Heart left ventricle (tissue), 16 donors: Measurements from ENCODE around the gene KRTAP24-1. TPM values are rescaled to one million over a fixed set of nuclear protein-coding genes. Genes with fewer than 3 reads are reported as not detected.

ENCODE experiments used
- ATAC-seq, 4 donors: fragments of 200-7000 bp; cut with Tn5 transposase; one replicate each; pipeline ENCODE4 v1.9.1; 2020 to 2022; ENCODE audit warnings: moderate library complexity in 4 of 4, mild to moderate bottlenecking in 3 of 4, moderate number of reproducible peaks in 1 of 4
- DNase-seq, 5 donors: peaks; one replicate each; pipeline ENCODE4 v3.0.0-alpha.2; 2020
- H3K27ac ChIP-seq, 12 donors: fragments of 200-600 bp; sonication (generic) in 4 of 12; one replicate each; pipeline versions ENCODE4 v1.5.0 to v1.8.0; 2016 to 2022; ENCODE audit warnings: mild to moderate bottlenecking in 2 of 12
- H3K27me3 ChIP-seq, 9 donors: fragments of 200-600 bp; sonication (generic) in 2 of 9; one replicate each; pipeline versions ENCODE4 v1.5.1 to v1.8.0; 2016 to 2022; ENCODE audit warnings: mild to moderate bottlenecking in 3 of 9
- H3K36me3 ChIP-seq, 9 donors: fragments of 200-600 bp; sonication (generic) in 2 of 9; one replicate each; pipeline versions ENCODE4 v1.5.0 to v1.8.0; 2018 to 2022; ENCODE audit warnings: mild to moderate bottlenecking in 2 of 9
- H3K4me1 ChIP-seq, 12 donors: fragments of 200-600 bp; sonication (generic) in 4 of 12; one replicate each; pipeline versions ENCODE4 v1.5.0 to v1.8.0; 2016 to 2022; ENCODE audit warnings: mild to moderate bottlenecking in 3 of 12
- H3K4me3 ChIP-seq, 12 donors: fragments of 200-600 bp; sonication (generic) in 4 of 12; one replicate each; pipeline versions ENCODE4 v1.5.0 to v1.8.0; 2017 to 2022; ENCODE audit warnings: mild to moderate bottlenecking in 9 of 12, moderate library complexity in 4 of 12
- H3K9me3 ChIP-seq, 12 donors: fragments of 200-600 bp; sonication (generic) in 4 of 12; one replicate each; pipeline versions ENCODE4 v1.5.0 to v1.8.0; 2016 to 2022; ENCODE audit warnings: mild to moderate bottlenecking in 1 of 12
- POLR2A ChIP-seq, 2 donors: fragments of 450-650 bp; IDR thresholded peaks; one replicate each; pipeline ENCODE4 v1.6.1; 2017; ENCODE audit warnings: antibody characterized with exemption in 2 of 2, mild to moderate bottlenecking in 2 of 2, moderate library complexity in 2 of 2
- WGBS, 4 donors: extraction: QIAGEN DNeasy Blood & Tissue Kit in 2 of 4; methylation state at CpG; one replicate each; pipeline versions ENCODE4 v1.1.5 to v1.1.7; 2013 to 2018; 5-methylcytosine and 5-hydroxymethylcytosine counted together
- intact Hi-C, 10 donors: fragments of 100-400 bp; cut with DNase I; formaldehyde crosslinking; loops; one replicate each; pipeline versions ENCODE4 v1.11.1 to v1.14.2; 2022
- polyA plus RNA-seq, 2 donors: library from polyadenylated mRNA; stranded (reverse); fragments of 200-250 nt; gene quantifications; one replicate each; pipeline ENCODE4 v1.2.3, GENCODE V29; 2013
- total RNA-seq, 9 donors: library from RNA; depleted of rRNA in 2 of 9; stranded (reverse); fragments of >200 nt in 2 of 9; fragmentation: NEBNext Ultra II Directional in 3 of 9; extraction: Animal tissue kit (Norgen Biotek cat#: 25700) in 3 of 9; gene quantifications; one replicate each; pipeline versions ENCODE4 v1.1.0 to v1.2.4, GENCODE V29; 2016 to 2023
- TF ChIP-seq, protein P1 (sequence below), 12 donors: fragments of 200-600 bp; sonication (generic) in 4 of 12; IDR thresholded peaks; one replicate each; pipeline versions ENCODE4 v1.5.0 to v1.8.0; 2018 to 2022; ENCODE audit warnings: antibody characterized with exemption in 12 of 12, mild to moderate bottlenecking in 5 of 12
- donor health status: ischemic (EF 13 %, LVEDD 7.1; RV severe dilation, severe dysfunction).
- donor health status: healthy with polysubstance abuse.
- donor health status: DM: no; HTN: yes; CAD: no.
- donor health status: DM: no; HTN: no; CAD: no.
- donor health status: ischemic (EF 25% LVEDD 6.9; RV normal size, moderate dysfunction).
- donor health status: ischemic (EF 25% LVEDD 5.7; RV mildly dilated, moderate dysfunction).
- donor health status: healthy.
- donor health status: DM: yes; HTN: yes; CAD: no.
- donor health status: ischemic (EF 35%, LVEDD 5.7; RV mildly dilated, moderate dysfunction).
- donor health status: nonischemic (EF 11% LVEDD 7.7; RV severe dilation, severe dysfunction).
- donor health status: DM: yes; HTN: yes; CAD: no.
- donor health status: PGD.
- donor health status: ischemic (EF 29% LVEDD 5.4; RV normal size, mild dysfunction).
- donor health status: nonischemic (EF 23%, LVEDD 6.1; RV moderate dilation, normal function).

KRTAP24-1 gene
- total and polyA plus RNA-seq, 11 donors, result not detected

DNA sequence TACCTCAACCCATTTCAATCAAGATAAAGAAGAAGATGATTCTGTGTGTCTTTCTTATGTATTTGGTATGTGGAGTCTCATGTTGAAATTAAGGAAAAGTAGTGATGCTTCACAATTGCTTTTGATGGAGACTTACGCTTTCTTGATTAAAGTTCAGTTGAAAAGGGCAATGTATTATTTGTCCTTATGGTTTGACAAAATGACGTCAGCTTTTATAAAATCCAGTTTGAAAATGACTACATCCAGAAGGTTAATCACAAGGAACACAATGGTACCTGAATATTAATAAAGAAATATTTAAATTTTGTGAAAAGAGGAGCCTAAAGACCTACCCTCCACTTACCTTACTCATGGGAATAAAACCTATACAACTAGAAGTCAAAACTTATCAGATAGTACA is 33.0 kb upstream of the KRTAP24-1 start:
- ATAC-seq (no peak), DNase-seq (no peak)
- TF ChIP-seq, protein P1, sequence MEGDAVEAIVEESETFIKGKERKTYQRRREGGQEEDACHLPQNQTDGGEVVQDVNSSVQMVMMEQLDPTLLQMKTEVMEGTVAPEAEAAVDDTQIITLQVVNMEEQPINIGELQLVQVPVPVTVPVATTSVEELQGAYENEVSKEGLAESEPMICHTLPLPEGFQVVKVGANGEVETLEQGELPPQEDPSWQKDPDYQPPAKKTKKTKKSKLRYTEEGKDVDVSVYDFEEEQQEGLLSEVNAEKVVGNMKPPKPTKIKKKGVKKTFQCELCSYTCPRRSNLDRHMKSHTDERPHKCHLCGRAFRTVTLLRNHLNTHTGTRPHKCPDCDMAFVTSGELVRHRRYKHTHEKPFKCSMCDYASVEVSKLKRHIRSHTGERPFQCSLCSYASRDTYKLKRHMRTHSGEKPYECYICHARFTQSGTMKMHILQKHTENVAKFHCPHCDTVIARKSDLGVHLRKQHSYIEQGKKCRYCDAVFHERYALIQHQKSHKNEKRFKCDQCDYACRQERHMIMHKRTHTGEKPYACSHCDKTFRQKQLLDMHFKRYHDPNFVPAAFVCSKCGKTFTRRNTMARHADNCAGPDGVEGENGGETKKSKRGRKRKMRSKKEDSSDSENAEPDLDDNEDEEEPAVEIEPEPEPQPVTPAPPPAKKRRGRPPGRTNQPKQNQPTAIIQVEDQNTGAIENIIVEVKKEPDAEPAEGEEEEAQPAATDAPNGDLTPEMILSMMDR (IDR thresholded peaks at IDR 0.05), result no peak
- no peaks in the 10 kb centered on the region for H3K36me3 ChIP-seq
- H3K4me1 ChIP-seq, result no peaks in the 10 kb centered on the region
- H3K27me3 ChIP-seq, result peaks cover 0 to 4% (median 0%) of the 10 kb centered on the region in 9 donors
- no peaks in the 10 kb centered on the region for H3K9me3 ChIP-seq
- intact Hi-C loops, result no loop called here
- WGBS, 4 donors, result 86 to 89% (median 88%) methylated on average over 2 of the region's 2 CpGs
- H3K27ac ChIP-seq, result no peak overlapping the region
- no peak overlapping the region for H3K4me3 ChIP-seq

- intact Hi-C loops, result no loop called here
- Histone ChIP-seq H3K4me1 (no peaks in the 10 kb centered on the region), H3K4me3 (no peak overlapping the region), H3K27ac (no peak overlapping the region), H3K9me3 (peaks cover 0 to 9% (median 0%) of the 10 kb centered on the region in 12 donors), H3K36me3 (no peaks in the 10 kb centered on the region), H3K27me3 (no peaks in the 10 kb centered on the region)
- 23 to 45% (median 36%) methylated on average over 2 of the region's 2 CpGs for WGBS, 4 donors
- ATAC-seq (no peak), DNase-seq (no peak)
- no peak for TF ChIP-seq POLR2A (IDR thresholded peaks at IDR 0.05)
- TF ChIP-seq, protein P1 (IDR thresholded peaks at IDR 0.05), result no peak
These were observed 24.1 kb upstream of the KRTAP24-1 start for GRCh38 chr21:30306884-30307283.

- Histone ChIP-seq H3K9me3 (peaks cover 0 to 22% (median 2%) of the 10 kb centered on the region in 12 donors), H3K4me1 (no peaks in the 10 kb centered on the region), H3K36me3 (no peaks in the 10 kb centered on the region), H3K4me3 (no peak overlapping the region), H3K27me3 (no peaks in the 10 kb centered on the region), H3K27ac (no peak overlapping the region)
- no peak for DNase-seq
- ATAC-seq, result no peak
- TF ChIP-seq, protein P1 (IDR thresholded peaks at IDR 0.05), result no peak
- no peak for TF ChIP-seq POLR2A (IDR thresholded peaks at IDR 0.05)
- 47 to 67% (median 54%) methylated on average over 1 of the region's 1 CpG for WGBS, 4 donors
- intact Hi-C loops, result no loop called here
These were observed 22.4 kb upstream of the KRTAP24-1 start for GRCh38 chr21:30305136-30305535.

- Histone ChIP-seq H3K27ac (no peak within 1 kb of the TSS), H3K9me3 (peaks cover 0 to 3% (median 0%) of the 10 kb centered on the region in 12 donors), H3K27me3 (no peaks in the 10 kb centered on the region), H3K36me3 (no peaks in the 10 kb centered on the region), H3K4me3 (no peak within 1 kb of the TSS), H3K4me1 (no peaks in the 10 kb centered on the region)
- intact Hi-C loops, result no loop called here
- TF ChIP-seq POLR2A (IDR thresholded peaks at IDR 0.05), result no peak
- TF ChIP-seq, protein P1 (IDR thresholded peaks at IDR 0.05), result no peak
- no peak for DNase-seq
- WGBS, 4 donors, result 84 to 89% (median 85%) methylated on average over 2 of the region's 2 CpGs
- ATAC-seq, result no peak
These were observed 6.5 kb upstream of the KRTAP24-1 start, which contains the start of gene KRTAP25-1 for GRCh38 chr21:30289215-30289614. KRTAP25-1 (minus strand) TSS chr21:30289514; CDS start chr21:30289490, 24 bp downstream.
